DOHH2 (cell line): ENCODE results near the gene SERF1B.
"Not testable (repeated sequence)": the region's sequence is repeated elsewhere in the genome, so short reads cannot be mapped to it uniquely, and the experiment has no call there.

Source experiments
- H3F3A ChIP-seq: fragments of 200-600 bp; sonication (generic), shearing (Covaris generic); 2 replicates; pipeline ENCODE4 v1.6.0; 2016; ENCODE audit warnings: antibody characterized with exemption, mild to moderate bottlenecking; ENCODE audit not compliant: control insufficient read depth, insufficient read depth
- H3K27ac ChIP-seq: fragments of 200-600 bp; sonication (generic); 2 replicates; pipeline ENCODE4 v1.5.1; 2014; ENCODE audit warnings: low read depth, mild to moderate bottlenecking, low read length, moderate library complexity
- H3K27me3 ChIP-seq: fragments of 200-600 bp; sonication (generic); 2 replicates; pipeline ENCODE4 v1.6.1; 2014; ENCODE audit warnings: mild to moderate bottlenecking, low read length, mixed read lengths; ENCODE audit not compliant: control insufficient read depth
- H3K36me3 ChIP-seq: fragments of 200-600 bp; sonication (generic); 2 replicates; pipeline ENCODE4 v1.6.1; 2014; ENCODE audit warnings: mild to moderate bottlenecking, low read length, moderate library complexity, mixed read lengths; ENCODE audit not compliant: control insufficient read depth
- H3K4me1 ChIP-seq: fragments of 200-600 bp; sonication (generic); 2 replicates; pipeline ENCODE4 v1.6.1; 2014; ENCODE audit warnings: mild to moderate bottlenecking, low read length, mixed read lengths; ENCODE audit not compliant: control insufficient read depth
- H3K4me2 ChIP-seq: fragments of 200-600 bp; sonication (generic); 2 replicates; pipeline ENCODE4 v1.6.0; 2014; ENCODE audit warnings: mild to moderate bottlenecking, low read length, moderate library complexity
- H3K4me3 ChIP-seq: fragments of 200-600 bp; sonication (generic); 2 replicates; pipeline ENCODE4 v1.5.1; 2014; ENCODE audit warnings: mild to moderate bottlenecking, low read length, mixed read lengths
- H3K79me2 ChIP-seq: fragments of 200-600 bp; sonication (generic); 2 replicates; pipeline ENCODE4 v1.6.1; 2014; ENCODE audit warnings: mild to moderate bottlenecking, low read length, mixed read lengths; ENCODE audit not compliant: control insufficient read depth
- H3K9me2 ChIP-seq: fragments of 200-600 bp; sonication (generic); replicated peaks from 2 replicates; pipeline ENCODE4 v1.6.1; 2014; ENCODE audit warnings: mild to moderate bottlenecking, low read length, mixed read lengths; ENCODE audit not compliant: control insufficient read depth
- H3K9me3 ChIP-seq: fragments of 200-600 bp; sonication (generic); 2 replicates; pipeline ENCODE4 v1.6.1; 2014; ENCODE audit warnings: antibody characterized with exemption, low read length, mixed read lengths; ENCODE audit not compliant: control insufficient read depth, insufficient read depth
- H4K20me1 ChIP-seq: fragments of 200-600 bp; sonication (generic); 2 replicates; pipeline ENCODE4 v1.6.0; 2014; ENCODE audit warnings: low read depth, mild to moderate bottlenecking, antibody characterized with exemption, low read length, moderate library complexity; ENCODE audit not compliant: control insufficient read depth, insufficient read depth

SERF1B gene

DNA sequence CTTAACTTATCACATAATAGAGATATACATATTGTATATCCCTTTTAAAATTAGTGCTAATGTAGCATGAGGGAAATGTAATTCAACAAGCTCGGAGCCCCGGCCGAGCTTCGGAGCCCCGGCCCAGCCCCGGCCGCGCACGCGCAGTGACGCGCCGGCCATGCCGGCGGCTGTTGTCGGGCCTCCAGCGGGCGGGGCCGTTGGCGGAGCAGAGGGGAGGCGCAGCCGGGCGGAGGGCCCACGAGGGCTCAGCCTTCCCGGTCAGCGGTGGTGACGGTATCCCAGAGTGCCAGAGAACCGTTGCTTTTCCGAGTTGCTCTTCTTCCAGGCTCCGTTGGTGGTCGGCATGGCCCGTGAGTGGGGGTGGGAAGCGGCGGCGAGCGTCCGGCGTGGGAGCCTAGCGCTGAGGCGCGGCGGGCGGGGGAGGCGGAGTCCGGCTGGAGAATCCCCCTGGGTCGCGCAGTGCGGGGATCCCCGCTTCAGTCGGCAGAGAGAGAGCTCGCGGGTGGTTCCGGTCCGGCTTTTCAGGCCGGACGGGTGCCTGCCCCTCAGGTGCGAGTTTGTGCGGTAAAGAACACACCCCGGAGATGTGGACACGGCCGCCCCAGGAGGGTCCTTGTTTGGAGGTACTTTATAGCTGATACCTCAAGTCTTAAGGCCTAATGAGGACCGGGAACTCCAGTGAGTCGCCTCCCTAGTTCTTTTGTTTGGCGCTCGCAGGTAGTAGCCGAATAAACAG lies at the start of gene SERF1B:
Gene SERF1B (plus strand): TSS at position 146 of the 739 bp plus-strand sequence. CDS start 201 bp downstream, at position 347.
- H3K9me2 ChIP-seq, H3K4me1 ChIP-seq, H4K20me1 ChIP-seq, H3K36me3 ChIP-seq, H3K79me2 ChIP-seq, H3K4me3 ChIP-seq, H3K9me3 ChIP-seq, H3K4me2 ChIP-seq, H3K27me3 ChIP-seq, H3K27ac ChIP-seq, H3F3A ChIP-seq: not testable (repeated sequence)

- H3K27me3 ChIP-seq, H3K27ac ChIP-seq, H3K79me2 ChIP-seq, H3K36me3 ChIP-seq, H3K4me1 ChIP-seq, H4K20me1 ChIP-seq, H3K9me3 ChIP-seq, H3K4me2 ChIP-seq, H3F3A ChIP-seq, H3K4me3 ChIP-seq, H3K9me2 ChIP-seq: not testable (repeated sequence)
Observed at GRCh38 chr5:69991713-69992112, 33.3 kb upstream of the SERF1B start.

GRCh38 chr5:69995535-69995934 lies 29.5 kb upstream of the SERF1B start:
- not testable (repeated sequence) for H3K4me1 ChIP-seq, H3K9me3 ChIP-seq, H4K20me1 ChIP-seq, H3K4me2 ChIP-seq, H3K27ac ChIP-seq, H3K27me3 ChIP-seq, H3K9me2 ChIP-seq, H3K36me3 ChIP-seq, H3K79me2 ChIP-seq, H3F3A ChIP-seq, H3K4me3 ChIP-seq

DNA sequence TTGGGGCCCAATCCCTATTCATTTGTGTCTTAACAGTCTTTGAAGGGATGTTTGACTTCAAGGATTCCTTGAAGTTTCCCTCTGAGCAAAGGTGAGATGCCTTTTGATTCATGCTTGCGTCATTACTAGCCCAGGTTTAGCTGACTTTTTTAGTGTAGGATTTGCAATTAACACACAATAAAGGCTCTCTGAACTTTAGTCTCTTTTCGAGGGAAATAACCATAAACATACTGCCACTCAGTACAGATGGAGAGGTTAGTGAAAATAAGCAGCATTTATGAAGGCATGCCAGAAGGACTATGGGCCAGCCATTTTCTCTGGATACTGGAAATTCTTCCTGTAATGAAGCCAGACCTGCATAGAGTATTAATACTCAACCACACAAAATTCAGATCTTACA lies 4.4 kb upstream of the SERF1B start:
- not testable (repeated sequence) for H3K27ac ChIP-seq, H4K20me1 ChIP-seq, H3K9me2 ChIP-seq, H3F3A ChIP-seq, H3K4me3 ChIP-seq, H3K4me1 ChIP-seq, H3K27me3 ChIP-seq, H3K4me2 ChIP-seq, H3K79me2 ChIP-seq, H3K9me3 ChIP-seq, H3K36me3 ChIP-seq

GRCh38 chr5:70025845-70026145 lies 744 bp downstream of the SERF1B start:
- H4K20me1 ChIP-seq, H3K4me1 ChIP-seq, H3K36me3 ChIP-seq, H3F3A ChIP-seq, H3K4me2 ChIP-seq, H3K79me2 ChIP-seq, H3K27me3 ChIP-seq, H3K4me3 ChIP-seq, H3K9me3 ChIP-seq, H3K9me2 ChIP-seq, H3K27ac ChIP-seq: not testable (repeated sequence)

- H3K9me3 ChIP-seq, H3K27me3 ChIP-seq, H4K20me1 ChIP-seq, H3K4me3 ChIP-seq, H3K4me1 ChIP-seq, H3K4me2 ChIP-seq, H3K9me2 ChIP-seq, H3K36me3 ChIP-seq, H3K27ac ChIP-seq, H3F3A ChIP-seq, H3K79me2 ChIP-seq: not testable (repeated sequence)
Observed at GRCh38 chr5:70031204-70031603, 6.2 kb downstream of the SERF1B start.

DNA sequence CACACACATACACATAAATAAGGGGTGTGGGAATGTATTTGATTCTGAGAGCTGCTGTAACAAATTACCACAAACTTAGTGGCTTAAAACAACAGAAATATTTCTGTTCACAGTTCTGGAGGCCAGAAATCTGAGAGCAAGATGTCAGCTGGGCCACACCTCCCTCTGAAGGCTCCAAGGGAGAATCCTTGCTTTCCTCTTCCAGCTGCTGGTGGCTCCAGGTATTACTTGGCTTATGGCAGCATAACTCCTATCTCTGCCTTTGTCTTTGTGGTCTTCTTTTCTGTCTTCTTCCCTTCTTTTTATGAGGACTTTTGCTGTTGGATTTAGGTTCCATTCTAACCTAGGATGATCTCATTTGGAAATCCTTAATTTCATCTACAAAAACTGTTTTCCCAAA lies 16.4 kb downstream of the SERF1B start:
- not testable (repeated sequence) for H3K4me3 ChIP-seq, H3K36me3 ChIP-seq, H4K20me1 ChIP-seq, H3K27me3 ChIP-seq, H3K4me1 ChIP-seq, H3K79me2 ChIP-seq, H3K9me2 ChIP-seq, H3F3A ChIP-seq, H3K9me3 ChIP-seq, H3K27ac ChIP-seq, H3K4me2 ChIP-seq

DNA sequence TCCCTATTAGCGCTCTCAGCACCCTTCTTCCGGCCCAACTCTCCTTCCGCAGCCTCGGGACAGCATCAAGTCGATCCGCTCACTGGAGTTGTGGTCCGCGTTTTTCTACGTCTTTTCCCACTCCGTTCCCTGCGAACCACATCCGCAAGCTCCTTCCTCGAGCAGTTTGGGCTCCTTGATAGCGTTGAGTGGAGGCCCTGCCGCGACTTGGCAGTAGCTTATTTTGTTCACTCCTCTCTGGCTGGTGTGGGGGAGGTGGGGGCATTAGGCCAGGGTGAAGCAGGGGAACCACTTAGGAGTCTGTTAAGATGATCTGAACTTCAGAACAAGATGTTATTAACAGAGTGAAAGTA lies 24.7 kb downstream of the SERF1B start:
- not testable (repeated sequence) for H3F3A ChIP-seq, H3K27me3 ChIP-seq, H3K27ac ChIP-seq, H3K9me2 ChIP-seq, H3K4me2 ChIP-seq, H3K36me3 ChIP-seq, H3K79me2 ChIP-seq, H3K4me3 ChIP-seq, H3K9me3 ChIP-seq, H3K4me1 ChIP-seq, H4K20me1 ChIP-seq
